HG02943 (cell line): ENCODE data around the gene SLC44A2.

Experiments
- ATAC-seq: cut with Tn5 transposase; IDR thresholded peaks from one replicate; pipeline ENCODE4 v1.9.1; 2021; ENCODE audit warnings: mild to moderate bottlenecking, low read depth, moderate library complexity; ENCODE audit not compliant: unreplicated experiment

Gene SLC44A2

GRCh38 chr19:10678813-10679212 is 53.5 kb downstream of the SLC44A2 start:
- ATAC-seq, result no peak

GRCh38 chr19:10679743-10680142 is 54.4 kb downstream of the SLC44A2 start:
- no peak for ATAC-seq

- ATAC-seq, result no peak
These were observed 55.3 kb downstream of the SLC44A2 start for GRCh38 chr19:10680545-10681135.

- ATAC-seq, result no peak
These were observed 56.3 kb downstream of the SLC44A2 start for GRCh38 chr19:10681658-10682057.

GRCh38 chr19:10682397-10683063 is 57.2 kb downstream of the SLC44A2 start:
- ATAC-seq, result no peak

GRCh38 chr19:10683064-10683426 is 57.7 kb downstream of the SLC44A2 start:
- no peak for ATAC-seq

- ATAC-seq, result no peak
These were observed 58.2 kb downstream of the SLC44A2 start for GRCh38 chr19:10683582-10683981.

- no peak for ATAC-seq
These were observed 59.9 kb downstream of the SLC44A2 start for GRCh38 chr19:10685210-10685609.

GRCh38 chr19:10686193-10686592 is 60.8 kb downstream of the SLC44A2 start:
- no peak for ATAC-seq

- no peak for ATAC-seq
These were observed 61.5 kb downstream of the SLC44A2 start for GRCh38 chr19:10686661-10687517.

- no peak for ATAC-seq
These were observed 62.4 kb downstream of the SLC44A2 start for GRCh38 chr19:10687518-10688288.

GRCh38 chr19:10688545-10689280 is 63.4 kb downstream of the SLC44A2 start:
- no peak for ATAC-seq

- ATAC-seq, result no peak
These were observed 65.0 kb downstream of the SLC44A2 start for GRCh38 chr19:10690341-10690781.

GRCh38 chr19:10691178-10691881 is 66.0 kb downstream of the SLC44A2 start:
- ATAC-seq, result no peak

GRCh38 chr19:10691883-10692282 is 66.5 kb downstream of the SLC44A2 start:
- ATAC-seq, result no peak

- ATAC-seq, result no peak
These were observed 67.4 kb downstream of the SLC44A2 start for GRCh38 chr19:10692673-10693264.
